DOHH2 (cell line): ENCODE data around the gene IRAK3.

Source experiments
- CTCF ChIP-seq: fragments of 200-600 bp; sonication (generic); IDR thresholded peaks from one replicate; pipeline ENCODE4 v1.5.1; 2014; ENCODE audit warnings: antibody characterized with exemption, mild to moderate bottlenecking, low read depth, low read length; ENCODE audit not compliant: poor library complexity, severe bottlenecking
- EZH2phosphoT487 ChIP-seq: fragments of 200-600 bp; sonication (generic); IDR thresholded peaks from 2 replicates; pipeline ENCODE4 v1.6.1; 2017; ENCODE audit warnings: borderline replicate concordance, mild to moderate bottlenecking, antibody characterized with exemption, low read length, moderate library complexity, mixed read lengths

DNA sequence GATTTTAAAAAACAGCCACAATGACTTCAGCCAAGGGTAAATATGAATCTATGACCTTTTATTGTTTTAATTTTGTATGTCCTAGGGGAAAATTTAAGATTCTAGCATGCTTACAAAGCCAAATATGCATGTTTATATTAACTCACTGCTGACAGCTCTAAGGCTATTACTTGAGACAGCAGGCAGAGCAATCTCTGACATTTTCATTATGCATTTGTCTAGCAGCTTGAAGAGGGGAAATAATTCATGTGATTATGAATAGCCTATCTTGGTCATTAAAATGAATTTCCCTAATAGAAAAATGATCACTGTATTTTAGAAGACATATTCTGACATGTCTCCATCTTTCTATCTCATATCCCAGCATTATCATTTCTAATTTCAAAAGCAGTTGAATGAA is 66.7 kb downstream of the IRAK3 start:
- no peak for TF ChIP-seq CTCF
- no peak for TF ChIP-seq EZH2phosphoT487
